ENCODE data around the gene ETNK2. TPM values are rescaled to one million over a fixed set of nuclear protein-coding genes. Genes with fewer than 3 reads are reported as not detected.

ETNK2 gene
- total and polyA plus RNA-seq, 2 of the 13 experiments (the other 11 are each of a cell fraction or from before 2014, with no cell fraction given), result 15.5 to 42.8 TPM

DNA sequence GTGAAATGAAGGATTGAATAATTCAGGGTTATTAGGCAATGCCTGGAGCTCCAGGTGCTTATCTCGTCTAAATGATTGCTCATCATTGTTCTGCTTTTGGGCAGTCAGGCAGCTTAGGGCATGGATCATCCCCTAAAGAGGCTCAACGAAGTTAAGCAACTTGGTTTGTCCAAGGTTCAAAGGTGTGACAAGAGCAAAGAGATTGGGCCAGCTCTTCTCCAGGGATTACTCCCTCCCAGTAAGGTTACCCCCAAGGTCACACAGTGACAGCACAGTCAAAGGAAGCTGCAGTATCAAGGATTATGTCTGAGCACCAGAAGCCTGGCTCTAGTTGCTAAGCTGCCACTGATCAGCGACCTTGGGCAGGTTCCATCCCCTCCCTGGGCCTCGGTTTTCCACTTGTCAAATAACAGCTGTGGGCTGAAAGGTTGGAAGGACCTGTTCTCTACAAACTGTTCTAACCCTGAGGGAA is 6.8 kb downstream of the ETNK2 start (continued):
- TF ChIP-seq FOXO1 (CRISPR knock-in tag; IDR thresholded peaks at IDR 0.05), result peak; percentile 48; the same call in 1 of the 2 replicates
- no peak for TF ChIP-seq SATB2 (CRISPR knock-in tag; IDR thresholded peaks at IDR 0.05)
- TF ChIP-seq MIXL1 (CRISPR knock-in tag; IDR thresholded peaks at IDR 0.05), result peak; percentile 71; the same call in 1 of the 2 replicates
- TF ChIP-seq KLF9 (CRISPR knock-in tag; IDR thresholded peaks at IDR 0.05; ENCODE audit: low read depth), result no peak
- 0 out of 2 replicates have a peak, but pooled peaks have one; percentile 26 for TF ChIP-seq ZNF121 (CRISPR knock-in tag; IDR thresholded peaks at IDR 0.05)
- peak; percentile 48; the same call in 1 of the 2 replicates for TF ChIP-seq ZBTB20 (CRISPR knock-in tag; IDR thresholded peaks at IDR 0.05; ENCODE audit: borderline replicate concordance, low read depth)
- no peak for TF ChIP-seq MLLT10 (CRISPR knock-in tag; IDR thresholded peaks at IDR 0.05)
- TF ChIP-seq ZIK1 (CRISPR knock-in tag; IDR thresholded peaks at IDR 0.05; ENCODE audit: borderline replicate concordance, low read depth), result no peak; the same call in 1 of the 2 replicates
- TF ChIP-seq ZNF703 (CRISPR knock-in tag; IDR thresholded peaks at IDR 0.05; ENCODE audit: borderline replicate concordance), result no peak
- TF ChIP-seq, protein P1, sequence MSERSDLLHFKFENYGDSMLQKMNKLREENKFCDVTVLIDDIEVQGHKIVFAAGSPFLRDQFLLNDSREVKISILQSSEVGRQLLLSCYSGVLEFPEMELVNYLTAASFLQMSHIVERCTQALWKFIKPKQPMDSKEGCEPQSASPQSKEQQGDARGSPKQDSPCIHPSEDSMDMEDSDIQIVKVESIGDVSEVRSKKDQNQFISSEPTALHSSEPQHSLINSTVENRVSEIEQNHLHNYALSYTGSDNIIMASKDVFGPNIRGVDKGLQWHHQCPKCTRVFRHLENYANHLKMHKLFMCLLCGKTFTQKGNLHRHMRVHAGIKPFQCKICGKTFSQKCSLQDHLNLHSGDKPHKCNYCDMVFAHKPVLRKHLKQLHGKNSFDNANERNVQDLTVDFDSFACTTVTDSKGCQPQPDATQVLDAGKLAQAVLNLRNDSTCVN (CRISPR knock-in tag; IDR thresholded peaks at IDR 0.05; ENCODE audit: borderline replicate concordance), result no peak
- TF ChIP-seq, protein P2, sequence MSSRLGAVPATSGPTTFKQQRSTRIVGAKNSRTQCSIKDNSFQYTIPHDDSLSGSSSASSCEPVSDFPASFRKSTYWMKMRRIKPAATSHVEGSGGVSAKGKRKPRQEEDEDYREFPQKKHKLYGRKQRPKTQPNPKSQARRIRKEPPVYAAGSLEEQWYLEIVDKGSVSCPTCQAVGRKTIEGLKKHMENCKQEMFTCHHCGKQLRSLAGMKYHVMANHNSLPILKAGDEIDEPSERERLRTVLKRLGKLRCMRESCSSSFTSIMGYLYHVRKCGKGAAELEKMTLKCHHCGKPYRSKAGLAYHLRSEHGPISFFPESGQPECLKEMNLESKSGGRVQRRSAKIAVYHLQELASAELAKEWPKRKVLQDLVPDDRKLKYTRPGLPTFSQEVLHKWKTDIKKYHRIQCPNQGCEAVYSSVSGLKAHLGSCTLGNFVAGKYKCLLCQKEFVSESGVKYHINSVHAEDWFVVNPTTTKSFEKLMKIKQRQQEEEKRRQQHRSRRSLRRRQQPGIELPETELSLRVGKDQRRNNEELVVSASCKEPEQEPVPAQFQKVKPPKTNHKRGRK (CRISPR knock-in tag; IDR thresholded peaks at IDR 0.05), result no peak
- no peak for TF ChIP-seq KAT7 (CRISPR knock-in tag; IDR thresholded peaks at IDR 0.05; ENCODE audit: borderline replicate concordance)
- TF ChIP-seq, protein P3, sequence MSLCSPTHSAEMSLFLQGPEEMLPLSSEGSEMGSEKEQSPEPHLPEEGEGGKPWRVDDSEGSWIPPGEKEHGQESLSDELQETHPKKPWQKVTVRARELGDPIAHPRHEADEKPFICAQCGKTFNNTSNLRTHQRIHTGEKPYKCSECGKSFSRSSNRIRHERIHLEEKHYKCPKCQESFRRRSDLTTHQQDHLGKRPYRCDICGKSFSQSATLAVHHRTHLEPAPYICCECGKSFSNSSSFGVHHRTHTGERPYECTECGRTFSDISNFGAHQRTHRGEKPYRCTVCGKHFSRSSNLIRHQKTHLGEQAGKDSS (CRISPR knock-in tag; IDR thresholded peaks at IDR 0.05; ENCODE audit: borderline replicate concordance, low read depth), result no peak
- no peak for TF ChIP-seq ZBTB42 (CRISPR knock-in tag; IDR thresholded peaks at IDR 0.05)
- TF ChIP-seq, protein P4, sequence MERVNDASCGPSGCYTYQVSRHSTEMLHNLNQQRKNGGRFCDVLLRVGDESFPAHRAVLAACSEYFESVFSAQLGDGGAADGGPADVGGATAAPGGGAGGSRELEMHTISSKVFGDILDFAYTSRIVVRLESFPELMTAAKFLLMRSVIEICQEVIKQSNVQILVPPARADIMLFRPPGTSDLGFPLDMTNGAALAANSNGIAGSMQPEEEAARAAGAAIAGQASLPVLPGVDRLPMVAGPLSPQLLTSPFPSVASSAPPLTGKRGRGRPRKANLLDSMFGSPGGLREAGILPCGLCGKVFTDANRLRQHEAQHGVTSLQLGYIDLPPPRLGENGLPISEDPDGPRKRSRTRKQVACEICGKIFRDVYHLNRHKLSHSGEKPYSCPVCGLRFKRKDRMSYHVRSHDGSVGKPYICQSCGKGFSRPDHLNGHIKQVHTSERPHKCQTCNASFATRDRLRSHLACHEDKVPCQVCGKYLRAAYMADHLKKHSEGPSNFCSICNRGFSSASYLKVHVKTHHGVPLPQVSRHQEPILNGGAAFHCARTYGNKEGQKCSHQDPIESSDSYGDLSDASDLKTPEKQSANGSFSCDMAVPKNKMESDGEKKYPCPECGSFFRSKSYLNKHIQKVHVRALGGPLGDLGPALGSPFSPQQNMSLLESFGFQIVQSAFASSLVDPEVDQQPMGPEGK (CRISPR knock-in tag; IDR thresholded peaks at IDR 0.05), result peak; percentile 91
- no peak for TF ChIP-seq ZSCAN31 (CRISPR knock-in tag; IDR thresholded peaks at IDR 0.05; ENCODE audit: low read depth)
- no peak for TF ChIP-seq ZFY (CRISPR knock-in tag; IDR thresholded peaks at IDR 0.05)
- TF ChIP-seq HOXA3 (CRISPR knock-in tag; IDR thresholded peaks at IDR 0.05), result peak; percentile 86
- no peak for TF ChIP-seq CC2D1A (CRISPR knock-in tag; IDR thresholded peaks at IDR 0.05)
- peak; percentile 68; the same call in 1 of the 2 replicates for TF ChIP-seq ZNF12 (CRISPR knock-in tag; IDR thresholded peaks at IDR 0.05)
- no peak for TF ChIP-seq GTF3A (CRISPR knock-in tag; conservative IDR thresholded peaks at IDR 0.05)
- TF ChIP-seq, protein P5, sequence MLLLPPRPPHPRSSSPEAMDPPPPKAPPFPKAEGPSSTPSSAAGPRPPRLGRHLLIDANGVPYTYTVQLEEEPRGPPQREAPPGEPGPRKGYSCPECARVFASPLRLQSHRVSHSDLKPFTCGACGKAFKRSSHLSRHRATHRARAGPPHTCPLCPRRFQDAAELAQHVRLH (CRISPR knock-in tag; IDR thresholded peaks at IDR 0.05; ENCODE audit: borderline replicate concordance, low read depth), result no peak; the same call in 1 of the 2 replicates
- peak; percentile 42; the same call in 1 of the 2 replicates for TF ChIP-seq ZMYM3 (CRISPR knock-in tag; IDR thresholded peaks at IDR 0.05)
- TF ChIP-seq ESRRA (CRISPR knock-in tag; IDR thresholded peaks at IDR 0.05; ENCODE audit: low read depth), result peak; percentile 100
- no peak for TF ChIP-seq ZNF446 (CRISPR knock-in tag; IDR thresholded peaks at IDR 0.05)
- TF ChIP-seq CENPT (CRISPR knock-in tag; IDR thresholded peaks at IDR 0.05; ENCODE audit: low read depth), result no peak
- no peak for TF ChIP-seq ZNF549 (CRISPR knock-in tag; IDR thresholded peaks at IDR 0.05)
